Stimulated activated CD8-positive, alpha-beta memory T cell treated with anti-CD3 and anti-CD28 coated beads, Interleukin-12 subunit alpha, Interleukin-12 subunit beta, amount 100 ng/mL, for 24 hours (primary cell): ENCODE results near the gene RPL4.
"Not testable (repeated sequence)": the region's sequence is repeated elsewhere in the genome, so short reads cannot be mapped to it uniquely, and the experiment has no call there.

Experiments
- DNase-seq: peaks from one replicate; pipeline ENCODE4 v3.0.0-alpha.2; 2020; ENCODE audit errors: extremely low read depth

Gene RPL4

DNA sequence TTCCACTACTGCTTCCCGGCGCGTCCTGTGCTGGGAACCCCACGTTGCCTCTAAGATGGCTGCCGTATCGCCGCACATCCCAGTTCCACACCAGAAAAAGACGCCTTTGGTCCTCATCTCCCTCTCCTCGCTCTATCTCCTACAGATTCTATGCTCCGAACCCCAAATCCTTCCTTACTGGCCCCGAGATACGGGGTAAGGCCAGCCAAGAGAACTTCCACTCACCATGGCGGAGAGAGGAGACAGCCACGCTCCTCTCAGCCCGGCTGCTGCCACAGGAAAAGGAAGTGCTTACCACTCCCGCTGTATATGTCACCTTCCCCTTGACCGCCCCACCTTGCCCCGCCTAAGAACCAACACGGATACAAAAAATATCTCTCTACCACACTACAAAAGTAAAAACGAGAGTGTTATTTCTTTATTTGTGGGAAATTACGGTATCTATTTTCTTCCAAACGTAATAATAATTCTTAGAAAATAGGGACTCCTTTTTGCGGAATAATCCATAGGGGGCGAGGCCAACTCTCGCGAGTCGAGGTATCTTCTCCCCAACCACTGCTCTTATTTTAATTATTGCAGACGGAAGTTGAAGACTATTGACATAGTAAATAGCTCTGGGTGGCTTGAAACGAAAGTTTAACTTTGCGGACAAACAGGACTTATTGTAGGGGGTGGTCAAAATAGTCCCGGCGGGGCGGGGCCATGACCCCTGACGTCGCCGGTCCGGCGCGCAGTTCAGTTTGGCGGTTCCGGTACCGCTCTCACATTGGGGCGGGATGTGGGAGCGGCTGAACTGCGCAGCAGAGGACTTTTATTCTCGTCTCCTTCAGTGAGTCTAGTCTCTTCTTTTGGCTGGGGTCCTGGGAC, at the start of gene RPL4, which contains the start of gene ZWILCH:
TSS of gene RPL4 (minus strand) at position 293 of the 867 bp plus-strand sequence. CDS start at position 228, 65 bp downstream.
TSS of gene ZWILCH (plus strand) at position 764 of the 867 bp plus-strand sequence. CDS start at position 777, 13 bp downstream.
- DNase-seq: peak; percentile 61

DNA sequence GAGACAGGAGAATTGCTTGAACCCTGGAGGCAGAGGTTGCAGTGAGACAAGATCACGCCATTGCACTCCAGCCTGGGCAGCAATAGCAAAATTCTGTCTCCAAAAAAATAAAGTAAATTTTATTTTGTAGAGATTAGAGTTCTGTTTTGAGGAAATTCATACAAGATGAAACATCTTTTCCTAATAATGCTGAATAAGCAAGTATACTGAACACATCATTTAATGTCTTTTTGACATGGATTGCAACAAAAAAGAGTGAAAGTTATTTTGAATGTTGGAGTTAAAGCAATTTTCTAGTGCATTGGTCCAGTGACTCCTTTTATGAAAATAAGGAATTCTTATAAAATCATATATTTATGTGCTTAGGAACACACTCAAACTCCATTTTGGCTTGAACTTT, 40.6 kb upstream of the RPL4 start:
- DNase-seq: no peak

- DNase-seq: no peak
Measured at GRCh38 chr15:66542896-66543295, 38.2 kb upstream of the RPL4 start.

- no peak for DNase-seq
Measured at GRCh38 chr15:66535056-66535455, 30.4 kb upstream of the RPL4 start.

DNA sequence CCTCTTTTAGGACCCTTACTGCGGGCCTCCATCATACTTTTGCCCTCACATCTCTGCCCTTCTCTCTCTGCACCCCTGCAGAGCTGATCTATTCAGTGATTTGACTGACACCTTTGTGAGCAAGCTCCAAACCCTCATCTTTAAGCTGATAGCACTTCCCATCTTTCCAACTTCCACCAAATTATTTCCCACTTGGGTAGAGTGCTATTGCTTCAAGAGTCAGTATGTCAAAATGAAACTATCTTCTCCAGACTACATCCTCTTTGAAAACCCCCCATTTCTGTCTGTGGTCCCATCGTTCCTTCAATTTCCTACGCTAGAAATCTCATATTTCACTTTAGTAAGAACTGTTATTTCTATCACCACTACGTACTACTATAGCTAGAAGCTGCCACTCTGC, 20.2 kb upstream of the RPL4 start:
- no peak for DNase-seq

- DNase-seq: no peak
Measured at GRCh38 chr15:66523926-66524325, 19.3 kb upstream of the RPL4 start.

DNA sequence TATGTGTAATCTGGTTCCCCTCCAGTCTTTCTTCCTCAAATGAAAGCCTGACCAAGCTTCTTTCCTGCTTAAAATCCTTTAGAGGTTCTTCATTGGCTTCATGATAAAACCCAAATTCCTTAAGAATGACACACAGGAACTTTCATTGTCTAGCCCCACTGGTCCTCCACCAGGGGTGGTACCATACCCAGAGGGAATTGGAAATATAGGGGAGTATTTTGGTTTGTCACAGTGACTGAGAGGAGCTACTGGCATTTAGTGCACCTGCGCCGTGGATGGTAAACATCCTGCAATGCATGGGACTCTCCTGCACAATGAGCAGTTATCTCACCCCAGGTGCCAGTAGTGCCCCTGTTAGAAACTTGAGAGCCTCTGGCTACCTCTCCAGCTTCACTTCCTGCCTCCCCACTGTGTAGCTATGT, 11.3 kb upstream of the RPL4 start:
- DNase-seq: no peak

DNA sequence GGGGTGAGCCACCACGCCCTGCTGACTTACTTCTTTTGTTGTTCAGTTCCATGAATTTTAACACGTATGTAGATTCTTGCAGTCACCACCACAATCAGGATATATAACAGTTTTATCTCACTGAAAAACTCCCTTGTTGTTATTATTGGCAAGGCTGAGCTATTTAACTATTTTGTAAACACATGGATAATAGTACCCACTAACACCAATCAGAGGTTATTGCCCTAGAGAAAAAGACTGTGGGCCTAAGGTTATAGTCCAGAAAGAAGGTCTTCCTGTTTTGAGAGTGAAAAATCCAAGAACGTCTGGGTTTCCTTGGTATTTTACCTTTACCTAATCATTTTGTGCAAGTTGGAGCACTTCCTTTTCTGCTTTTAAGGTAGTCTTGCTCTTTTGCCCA, 9.9 kb upstream of the RPL4 start:
- no peak for DNase-seq

DNA sequence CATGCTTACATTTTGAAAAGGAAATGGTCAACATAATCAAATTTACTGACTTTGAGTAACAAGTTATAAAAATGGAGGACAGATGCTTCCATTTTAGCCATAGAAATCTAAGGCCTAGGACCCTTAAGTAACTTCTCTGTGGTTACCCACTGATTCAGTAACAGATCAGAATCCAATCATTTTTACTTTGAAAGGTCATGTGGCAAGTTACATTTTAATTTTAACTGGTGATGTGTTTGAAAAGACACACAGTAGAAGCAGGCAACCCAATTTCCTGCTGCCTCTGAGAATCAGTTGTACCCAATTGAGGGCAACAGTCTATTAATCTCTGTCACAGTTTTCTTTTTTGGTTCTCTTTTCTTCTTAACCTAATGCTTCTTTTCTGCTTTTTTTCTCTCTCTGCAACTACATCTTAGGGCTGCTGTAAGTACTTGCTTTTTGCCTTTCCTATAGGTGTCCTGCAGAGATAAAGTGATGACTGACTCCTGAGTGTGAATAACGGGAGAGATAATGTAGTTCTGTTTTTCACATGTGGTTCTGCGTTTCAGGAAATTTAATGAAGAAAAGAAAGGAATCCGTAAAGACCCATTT, 3.7 kb upstream of the RPL4 start:
- DNase-seq: no peak

DNA sequence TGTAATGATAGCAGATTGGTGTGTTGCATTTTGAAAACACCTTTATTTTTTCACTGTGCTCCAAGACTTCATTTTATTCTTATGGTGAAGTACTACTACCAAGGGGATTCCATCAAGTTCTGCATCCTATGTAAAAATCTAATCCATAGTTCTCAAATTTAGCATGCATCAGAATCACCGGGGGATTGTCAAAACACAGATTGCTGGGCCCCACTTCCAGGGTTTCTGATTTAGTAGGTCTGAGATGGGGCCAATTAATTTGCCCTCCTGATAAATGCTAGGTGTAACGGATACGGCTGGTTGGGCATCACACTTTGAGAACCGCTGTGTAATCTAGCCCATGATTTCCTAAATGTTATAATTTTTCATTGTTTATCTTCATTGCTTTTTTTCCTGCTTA, 1.2 kb upstream of the RPL4 start:
- DNase-seq: no peak

DNA sequence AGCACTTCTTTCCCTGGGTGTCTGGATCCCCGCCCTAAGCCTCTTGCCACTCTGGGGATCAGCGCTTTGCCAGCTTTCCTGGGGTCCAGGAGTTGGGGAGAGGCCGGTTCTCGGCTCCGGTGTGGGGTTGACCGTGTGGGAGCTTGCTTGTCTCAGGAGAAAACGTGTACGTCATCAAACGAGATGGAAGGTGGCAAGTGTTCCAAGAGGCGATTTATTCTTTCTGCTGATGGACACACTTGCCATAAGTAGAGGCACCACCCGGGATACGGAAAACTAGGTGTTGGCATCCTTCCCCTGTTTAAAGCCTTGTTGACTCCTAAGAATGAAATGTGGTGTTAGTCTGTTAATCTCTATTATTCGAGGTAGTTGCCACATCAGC, 766 bp upstream of the RPL4 start:
- DNase-seq: no peak

- DNase-seq: no peak
Measured at GRCh38 chr15:66503780-66504562, 684 bp downstream of the RPL4 start.

DNA sequence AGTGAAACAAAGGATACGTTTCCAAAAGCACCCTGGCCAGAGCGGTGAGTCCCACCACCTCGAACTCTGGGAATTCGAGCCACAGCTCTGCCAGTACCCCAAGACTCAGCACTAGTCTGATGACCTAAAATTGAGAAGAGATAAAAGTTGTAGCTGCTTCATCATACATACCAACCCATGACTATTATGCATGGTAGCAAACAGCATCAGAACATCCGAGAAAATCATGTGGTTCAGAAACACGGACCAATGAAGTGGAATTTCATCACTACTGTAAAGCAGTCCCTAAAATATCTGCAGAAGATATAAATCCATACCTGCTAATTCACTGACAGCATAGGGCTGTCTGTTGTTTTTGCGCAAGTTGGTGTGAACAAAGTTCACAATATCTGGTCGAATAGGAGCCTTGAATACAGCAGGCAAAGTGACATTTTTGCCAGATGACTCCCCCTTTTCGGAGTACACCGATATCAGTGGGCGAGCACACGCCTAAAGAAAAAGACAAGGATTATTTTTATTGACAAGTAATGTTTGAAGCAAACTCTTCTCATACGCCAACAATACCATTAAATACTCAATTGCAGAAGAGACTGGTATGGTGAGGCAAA, 1.5 kb downstream of the RPL4 start:
- not testable (repeated sequence) for DNase-seq

- no peak for DNase-seq
Measured at GRCh38 chr15:66502491-66502890, 2.2 kb downstream of the RPL4 start.

DNA sequence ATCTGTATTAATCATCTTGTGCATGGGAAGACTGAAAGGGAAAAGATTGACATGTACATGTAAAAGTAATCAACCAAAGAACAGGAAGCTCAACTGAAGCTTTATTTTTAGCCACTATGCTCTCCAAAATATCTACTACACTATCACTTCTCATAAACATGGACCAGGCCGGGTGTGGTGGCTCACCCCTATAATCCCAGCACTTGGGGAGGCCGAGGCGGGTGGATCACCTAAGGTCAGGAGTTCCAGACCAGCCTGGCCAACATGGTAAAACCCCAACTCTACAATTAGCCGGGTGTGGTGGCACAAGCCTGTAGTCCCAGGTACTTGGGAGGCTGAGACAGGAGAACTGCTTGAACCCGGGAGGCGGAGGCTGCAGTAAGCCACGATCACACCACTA, 4.3 kb downstream of the RPL4 start:
- DNase-seq: not testable (repeated sequence)

- no peak for DNase-seq
Measured at GRCh38 chr15:66498501-66499386, 5.9 kb downstream of the RPL4 start.

- peak; percentile 94 for DNase-seq
Measured at GRCh38 chr15:66497502-66498455, 6.9 kb downstream of the RPL4 start, which contains the start of gene SNAPC5. TSS of gene SNAPC5 (minus strand) at chr15:66497762. CDS start at chr15:66497731, 31 bp downstream.

DNA sequence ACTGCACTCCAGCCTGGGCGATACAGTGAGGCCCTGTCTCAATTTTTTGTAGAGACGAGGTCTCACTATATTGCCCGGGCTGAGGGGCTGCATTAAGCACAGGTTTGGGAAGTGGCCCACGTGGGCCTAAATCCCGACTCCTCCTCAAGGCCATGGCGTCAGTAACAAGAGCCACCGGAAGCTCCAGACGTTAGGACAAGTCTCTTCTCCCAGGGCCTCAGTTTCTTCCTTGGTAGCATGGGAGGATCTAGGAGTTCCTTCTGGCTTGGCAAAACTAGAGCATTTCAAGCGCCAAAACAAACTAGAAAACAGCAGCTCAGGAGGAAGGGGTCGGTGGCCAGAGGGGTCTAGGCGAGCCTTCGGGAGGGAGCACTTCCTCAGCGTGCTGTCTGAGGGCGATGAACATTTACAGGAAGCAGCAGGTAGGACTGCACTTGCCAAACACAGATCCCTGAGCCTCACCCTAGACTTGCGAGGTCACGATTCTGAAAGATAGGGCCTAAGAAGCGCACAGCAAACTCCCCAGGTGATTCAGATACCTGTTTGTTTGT, 7.6 kb downstream of the RPL4 start:
- DNase-seq: no peak

DNA sequence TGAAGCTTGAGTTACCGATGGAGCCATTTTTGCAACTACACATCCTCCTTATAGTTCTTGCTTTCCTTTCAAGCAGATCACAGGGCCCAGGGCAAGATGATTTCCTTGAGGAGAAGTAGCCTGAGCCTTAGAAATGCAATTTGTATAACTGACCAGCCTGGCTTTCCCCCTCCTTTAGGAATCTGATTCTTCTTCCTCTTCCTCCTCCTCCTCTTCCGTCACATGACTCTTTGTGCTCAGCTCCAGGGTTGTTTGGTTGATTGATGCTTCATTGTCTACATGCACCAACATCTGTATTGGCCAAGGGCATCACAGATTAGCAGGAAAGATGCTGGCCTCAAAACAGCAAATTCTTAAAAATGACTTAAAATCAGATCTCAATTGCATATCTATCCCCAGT, 10.4 kb downstream of the RPL4 start:
- DNase-seq: no peak
